H9 (cell line): ENCODE data around the gene NKD1. TPM values are rescaled to one million over a fixed set of nuclear protein-coding genes. Genes with fewer than 3 reads are reported as not detected.
A peak's percentile ranks its signal among the peaks of the same experiment; 100 is the strongest.

Experiments
- DNase-seq: peaks from one replicate; pipeline ENCODE4 v3.0.0-alpha.2; 2017
- H2AFZ ChIP-seq: one replicate; pipeline ENCODE4 v1.6.1; 2013; ENCODE audit warnings: mild to moderate bottlenecking, low read length, control low read depth, moderate library complexity
- H2AK5ac ChIP-seq: 2 replicates; pipeline ENCODE4 v1.6.1; 2013; ENCODE audit warnings: low read length, control low read depth, mixed read lengths; ENCODE audit not compliant: insufficient read length
- H2BK120ac ChIP-seq: one replicate; pipeline ENCODE4 v1.6.1; 2013; ENCODE audit warnings: low read depth, mild to moderate bottlenecking, low read length, control low read depth, inconsistent platforms; ENCODE audit not compliant: poor library complexity, severe bottlenecking
- H2BK12ac ChIP-seq: 2 replicates; pipeline ENCODE4 v1.6.1; 2013; ENCODE audit warnings: low read length, control low read depth, mixed read lengths, low read depth; ENCODE audit not compliant: insufficient read length
- H2BK15ac ChIP-seq: 2 replicates; pipeline ENCODE4 v1.6.1; 2013; ENCODE audit warnings: low read depth, low read length, control low read depth
- H2BK20ac ChIP-seq: one replicate; pipeline ENCODE4 v1.6.1; 2013; ENCODE audit warnings: low read depth, mild to moderate bottlenecking, low read length, control low read depth, inconsistent platforms; ENCODE audit not compliant: poor library complexity, severe bottlenecking
- H2BK5ac ChIP-seq: 2 replicates; pipeline ENCODE4 v1.6.1; 2013; ENCODE audit warnings: low read length, control low read depth, mixed read lengths; ENCODE audit not compliant: insufficient read length
- H3K14ac ChIP-seq: 2 replicates; pipeline ENCODE4 v1.6.1; 2013; ENCODE audit warnings: low read length, control low read depth; ENCODE audit not compliant: insufficient read depth
- H3K18ac ChIP-seq: 2 replicates; pipeline ENCODE4 v1.6.1; 2013; ENCODE audit warnings: low read depth, mild to moderate bottlenecking, mixed read lengths, low read length, control low read depth; ENCODE audit not compliant: insufficient read length
- H3K23ac ChIP-seq: 2 replicates; pipeline ENCODE4 v1.6.1; 2013; ENCODE audit warnings: low read length, control low read depth, mixed read lengths, low read depth; ENCODE audit not compliant: insufficient read length
- H3K23me2 ChIP-seq: 2 replicates; pipeline ENCODE4 v1.6.1; 2013; ENCODE audit warnings: low read depth, mild to moderate bottlenecking, mixed read lengths, low read length, control low read depth; ENCODE audit not compliant: insufficient read length, poor library complexity, severe bottlenecking
- H3K27ac ChIP-seq: 2 replicates; pipeline ENCODE4 v1.5.1; 2013; ENCODE audit warnings: low read length, control low read depth, mixed read lengths, low read depth; ENCODE audit not compliant: insufficient read length
- H3K27me3 ChIP-seq: 2 replicates; pipeline ENCODE4 v1.6.1; 2013; ENCODE audit warnings: low read length, control low read depth, inconsistent platforms; ENCODE audit not compliant: insufficient read depth
- H3K4ac ChIP-seq: 2 replicates; pipeline ENCODE4 v1.6.1; 2013; ENCODE audit warnings: low read depth, mild to moderate bottlenecking, control low read depth, inconsistent platforms, low read length, moderate library complexity
- H3K4me1 ChIP-seq: 2 replicates; pipeline ENCODE4 v1.6.1; 2013; ENCODE audit warnings: low read length, control low read depth, inconsistent platforms; ENCODE audit not compliant: insufficient read depth
- H3K4me2 ChIP-seq: 2 replicates; pipeline ENCODE4 v1.6.1; 2013; ENCODE audit warnings: low read length, control low read depth, mixed read lengths; ENCODE audit not compliant: insufficient read length, insufficient read depth
- H3K56ac ChIP-seq: 2 replicates; pipeline ENCODE4 v1.6.1; 2013; ENCODE audit warnings: low read depth, mild to moderate bottlenecking, mixed read lengths, low read length, control low read depth; ENCODE audit not compliant: insufficient read length
- H3K79me1 ChIP-seq: 2 replicates; pipeline ENCODE4 v1.6.1; 2013; ENCODE audit warnings: low read depth, mild to moderate bottlenecking, moderate library complexity, low read length, control low read depth, inconsistent platforms; ENCODE audit not compliant: insufficient read depth, poor library complexity, severe bottlenecking
- H3K79me2 ChIP-seq: 2 replicates; pipeline ENCODE4 v1.6.1; 2013; ENCODE audit warnings: low read length, control low read depth, inconsistent platforms; ENCODE audit not compliant: insufficient read depth
- H3K9ac ChIP-seq: 2 replicates; pipeline ENCODE4 v1.6.1; 2013; ENCODE audit warnings: low read length, control low read depth, mixed read lengths; ENCODE audit not compliant: insufficient read length; ENCODE audit errors: extremely low read depth
- H3K9me3 ChIP-seq: one replicate; pipeline ENCODE4 v1.6.1; 2013; ENCODE audit warnings: low read depth, low read length, inconsistent platforms; ENCODE audit not compliant: control insufficient read depth
- H3T11ph ChIP-seq: one replicate; pipeline ENCODE4 v1.6.1; 2013; ENCODE audit warnings: mild to moderate bottlenecking, low read length, control low read depth, inconsistent platforms
- H4K20me1 ChIP-seq: one replicate; pipeline ENCODE4 v1.6.1; 2013; ENCODE audit not compliant: control insufficient read depth, insufficient read length, insufficient read depth
- H4K5ac ChIP-seq: 2 replicates; pipeline ENCODE4 v1.6.1; 2013; ENCODE audit warnings: low read depth, mild to moderate bottlenecking, mixed read lengths, low read length, control low read depth; ENCODE audit not compliant: insufficient read length
- H4K8ac ChIP-seq: replicated peaks from 2 replicates; pipeline ENCODE4 v1.6.1; 2013; ENCODE audit warnings: low read length, control low read depth, mixed read lengths, low read depth; ENCODE audit not compliant: insufficient read length
- H4K91ac ChIP-seq: 2 replicates; pipeline ENCODE4 v1.6.1; 2013; ENCODE audit warnings: low read depth, mild to moderate bottlenecking, moderate library complexity, mixed read lengths, low read length, control low read depth; ENCODE audit not compliant: insufficient read length
- H3K27ac Mint-ChIP-seq, 3 experiments: 2 replicates in 2 of 3; 3 replicates in 1 of 3; pipeline ENCODE4 v1.8.0; 2020 to 2021; ENCODE audit warnings: mixed read lengths in 3 of 3, mild to moderate bottlenecking in 1 of 3, moderate library complexity in 1 of 3
- H3K27me3 Mint-ChIP-seq: 2 replicates; pipeline ENCODE4 v1.8.0; 2021; ENCODE audit warnings: low read depth, mild to moderate bottlenecking, moderate library complexity, mixed read lengths
- H3K36me3 Mint-ChIP-seq, 3 experiments: 2 replicates in 2 of 3; 3 replicates in 1 of 3; pipeline ENCODE4 v1.8.0; 2020 to 2021; ENCODE audit warnings: low read depth in 3 of 3, mixed read lengths in 3 of 3; ENCODE audit not compliant: insufficient read depth in 1 of 3
- H3K4me1 Mint-ChIP-seq, 2 experiments: 2 replicates each; pipeline ENCODE4 v1.8.0; 2020; ENCODE audit warnings: mixed read lengths in 2 of 2
- H3K4me3 Mint-ChIP-seq, 2 experiments: 2 replicates in 1 of 2; 3 replicates in 1 of 2; pipeline ENCODE4 v1.8.0; 2020 to 2021; ENCODE audit warnings: mild to moderate bottlenecking in 2 of 2, mixed read lengths in 2 of 2, moderate library complexity in 1 of 2
- H3K9me3 Mint-ChIP-seq, 2 experiments: 2 replicates in 1 of 2; 3 replicates in 1 of 2; pipeline ENCODE4 v1.8.0; 2020; ENCODE audit warnings: mild to moderate bottlenecking in 2 of 2, mixed read lengths in 2 of 2, moderate library complexity in 1 of 2
- CTCF ChIP-seq: fragments of 200-600 bp; sonication (generic); conservative IDR thresholded peaks from 3 replicates; pipeline ENCODE4 v1.8.0; 2021; ENCODE audit warnings: antibody characterized with exemption, mild to moderate bottlenecking
- WGBS: extraction: QIAGEN DNeasy Blood & Tissue Kit; methylation state at CpG from one replicate; pipeline ENCODE4 v1.1.7; 2013; ENCODE audit warnings: missing lambda C conversion rate, low lambda C conversion rate, mixed read lengths; ENCODE audit not compliant: insufficient read length; ENCODE audit errors: extremely low coverage; 5-methylcytosine and 5-hydroxymethylcytosine counted together
- total RNA-seq: library from RNA; stranded (reverse); gene quantifications from 2 replicates; pipeline ENCODE4 v1.2.1, GENCODE V29; 2021

Gene NKD1
- total RNA-seq, 1 experiment from 2014 or later, result 1.9 TPM

- Mint-ChIP-seq H3K36me3 (peaks cover 5 to 10% (median 7%) of the 10 kb centered on the region in 3 experiments), H3K27me3 (peaks cover 13% of the 10 kb centered on the region), H3K4me1 (peaks cover 7 to 20% of the 10 kb centered on the region in 2 experiments; a peak in 3 of 4 replicates), H3K27ac (no peak overlapping the region; a peak in 2 of 7 replicates), H3K4me3 (no peak overlapping the region), H3K9me3 (peaks cover 13% of the 10 kb centered on the region in 2 experiments)
- no peak overlapping the region for H2AK5ac ChIP-seq
- TF ChIP-seq CTCF, result peak; percentile 40; the same call in 2 of the 3 replicates
- no peak overlapping the region for H3K18ac ChIP-seq
- H3K79me1 ChIP-seq, result no peaks in the 10 kb centered on the region
- H3K27ac ChIP-seq, result no peak overlapping the region
- no peak overlapping the region for H3K23ac ChIP-seq
- H2BK120ac ChIP-seq, result no peak overlapping the region
- no peak overlapping the region for H2BK12ac ChIP-seq
- no peak overlapping the region for H3K9ac ChIP-seq
- no peak overlapping the region for H2BK20ac ChIP-seq
- H3K23me2 ChIP-seq, result peaks cover 7% of the 10 kb centered on the region
- H3K79me2 ChIP-seq, result no peaks in the 10 kb centered on the region
- H4K8ac ChIP-seq, result no peak overlapping the region
- H2BK5ac ChIP-seq, result no peak overlapping the region
- no peak overlapping the region for H3K4ac ChIP-seq
- H3K9me3 ChIP-seq, result peaks cover 1% of the 10 kb centered on the region
- H2BK15ac ChIP-seq, result no peak overlapping the region
- no peak overlapping the region for H2AFZ ChIP-seq
- DNase-seq, result peak; percentile 69
- no peak overlapping the region for H3K4me2 ChIP-seq
- H4K5ac ChIP-seq, result no peak overlapping the region
- no peaks in the 10 kb centered on the region for H3K27me3 ChIP-seq
- WGBS, result no CpG with 5 or more reads among the region's 9 CpGs
- no peak overlapping the region for H4K91ac ChIP-seq
- H4K20me1 ChIP-seq, result no peaks in the 10 kb centered on the region
- H3K56ac ChIP-seq, result no peak overlapping the region
- no peak overlapping the region for H3K14ac ChIP-seq
- H3T11ph ChIP-seq, result no peak overlapping the region
- H3K4me1 ChIP-seq, result no peaks in the 10 kb centered on the region
Measured at GRCh38 chr16:50666658-50667496, 118.7 kb downstream of the NKD1 start.
